Nephron progenitor cell (in vitro differentiated cells): ENCODE data around the gene DIS3L2.
"Not testable (repeated sequence)": the region's sequence is repeated elsewhere in the genome, so short reads cannot be mapped to it uniquely, and the experiment has no call there.

Experiments used
- DNase-seq: peaks from one replicate; pipeline ENCODE4 v3.0.0; 2021
- H3K27ac Mint-ChIP-seq: 2 replicates; pipeline ENCODE4 v1.8.0; 2021; ENCODE audit warnings: mild to moderate bottlenecking, moderate library complexity, mixed read lengths
- H3K27me3 Mint-ChIP-seq: 2 replicates; pipeline ENCODE4 v1.8.0; 2021; ENCODE audit warnings: mild to moderate bottlenecking, low read depth, mixed read lengths; ENCODE audit not compliant: poor library complexity
- H3K36me3 Mint-ChIP-seq: 2 replicates; pipeline ENCODE4 v1.8.0; 2021; ENCODE audit warnings: low read depth, mixed read lengths
- H3K4me1 Mint-ChIP-seq: 2 replicates; pipeline ENCODE4 v1.8.0; 2021; ENCODE audit warnings: mixed read lengths
- H3K4me3 Mint-ChIP-seq: 2 replicates; pipeline ENCODE4 v1.8.0; 2021; ENCODE audit warnings: mild to moderate bottlenecking, moderate library complexity, mixed read lengths
- H3K9me3 Mint-ChIP-seq: 2 replicates; pipeline ENCODE4 v1.8.0; 2021; ENCODE audit warnings: mild to moderate bottlenecking, moderate library complexity, mixed read lengths
- CTCF ChIP-seq: fragments of 200-600 bp; sonication (generic); IDR thresholded peaks from 2 replicates; pipeline ENCODE4 v1.5.0; 2021; ENCODE audit warnings: antibody characterized with exemption

DIS3L2 gene

GRCh38 chr2:232102380-232102779, 140.9 kb downstream of the DIS3L2 start:
- Mint-ChIP-seq H3K27me3 (no peaks in the 10 kb centered on the region), H3K9me3 (peaks cover 30% of the 10 kb centered on the region), H3K4me3 (no peak overlapping the region), H3K4me1 (no peaks in the 10 kb centered on the region), H3K27ac (no peak overlapping the region), H3K36me3 (peaks cover 56% of the 10 kb centered on the region)
- DNase-seq: no peak
- no peak for TF ChIP-seq CTCF

GRCh38 chr2:232103140-232103737, 141.7 kb downstream of the DIS3L2 start:
- Mint-ChIP-seq H3K36me3 (peaks cover 47% of the 10 kb centered on the region), H3K27ac (no peak overlapping the region), H3K9me3 (peaks cover 23% of the 10 kb centered on the region), H3K4me1 (no peaks in the 10 kb centered on the region), H3K4me3 (no peak overlapping the region), H3K27me3 (no peaks in the 10 kb centered on the region)
- no peak for TF ChIP-seq CTCF
- no peak for DNase-seq

GRCh38 chr2:232104076-232104646, 142.6 kb downstream of the DIS3L2 start:
- TF ChIP-seq CTCF: no peak
- no peak for DNase-seq
- Mint-ChIP-seq H3K27ac (no peak overlapping the region), H3K27me3 (no peaks in the 10 kb centered on the region), H3K4me1 (no peaks in the 10 kb centered on the region), H3K36me3 (peaks cover 38% of the 10 kb centered on the region), H3K4me3 (no peak overlapping the region), H3K9me3 (peaks cover 17% of the 10 kb centered on the region)

GRCh38 chr2:232111551-232111950, 150.0 kb downstream of the DIS3L2 start:
- no peak overlapping the region for H3K27ac Mint-ChIP-seq
- peaks cover 11% of the 10 kb centered on the region for H3K9me3 Mint-ChIP-seq
- H3K27me3 Mint-ChIP-seq: no peaks in the 10 kb centered on the region
- peaks cover 17% of the 10 kb centered on the region for H3K36me3 Mint-ChIP-seq
- no peaks in the 10 kb centered on the region for H3K4me1 Mint-ChIP-seq
- TF ChIP-seq CTCF: no peak
- no peak for DNase-seq
- H3K4me3 Mint-ChIP-seq: no peak overlapping the region

GRCh38 chr2:232113821-232114220, 152.3 kb downstream of the DIS3L2 start:
- TF ChIP-seq CTCF: no peak
- no peak overlapping the region for H3K27ac Mint-ChIP-seq
- peaks cover 6% of the 10 kb centered on the region for H3K9me3 Mint-ChIP-seq
- H3K4me3 Mint-ChIP-seq: no peak overlapping the region
- peaks cover 10% of the 10 kb centered on the region for H3K36me3 Mint-ChIP-seq
- no peak for DNase-seq
- no peaks in the 10 kb centered on the region for H3K27me3 Mint-ChIP-seq
- peaks cover 5% of the 10 kb centered on the region for H3K4me1 Mint-ChIP-seq

GRCh38 chr2:232115728-232116361, 154.3 kb downstream of the DIS3L2 start:
- H3K4me3 Mint-ChIP-seq, H3K9me3 Mint-ChIP-seq, DNase-seq, H3K27me3 Mint-ChIP-seq, H3K4me1 Mint-ChIP-seq, H3K27ac Mint-ChIP-seq: not testable (repeated sequence)
- peaks cover 10% of the 10 kb centered on the region for H3K36me3 Mint-ChIP-seq
